H7 (cell line): ENCODE measurements around the gene SPI1. TPM values are rescaled to one million over a fixed set of nuclear protein-coding genes. Genes with fewer than 3 reads are reported as not detected.

ENCODE experiments used
- DNase-seq: peaks from one replicate; pipeline ENCODE4 v3.0.0; 2012
- H3K27me3 ChIP-seq: 2 replicates; pipeline ENCODE4 v1.6.0; 2011; ENCODE audit warnings: mild to moderate bottlenecking, low read length; ENCODE audit not compliant: control insufficient read depth, insufficient read depth
- H3K36me3 ChIP-seq: replicated peaks from 2 replicates; pipeline ENCODE4 v1.5.1; 2011; ENCODE audit warnings: low read length; ENCODE audit not compliant: control insufficient read depth, insufficient read depth
- H3K4me3 ChIP-seq: 2 replicates; pipeline ENCODE4 v1.5.1; 2011; ENCODE audit warnings: low read depth, mild to moderate bottlenecking, control low read depth, low read length, moderate library complexity; ENCODE audit not compliant: insufficient read depth
- total RNA-seq: library from RNA; depleted of rRNA; stranded (reverse); fragments of >200 nt; shearing (Covaris generic); gene quantifications from 2 replicates; pipeline ENCODE4 v1.2.3, GENCODE V29; 2014; rRNA removed

The SPI1 gene
- 0.42 and 0.81 TPM in 2 replicates for total RNA-seq

- Histone ChIP-seq H3K27me3 (no peaks in the 10 kb centered on the region), H3K36me3 (no peaks in the 10 kb centered on the region), H3K4me3 (no peak within 1 kb of the TSS)
- peak; percentile 74 for DNase-seq
Observed at GRCh38 chr11:47378010-47378835, at the start of gene SPI1. Gene SPI1, minus strand, starts transcription at chr11:47378547. Its CDS starts 194 bp downstream, at chr11:47378353.

GRCh38 chr11:47426062-47426956, 48.0 kb upstream of the SPI1 start, which contains the start of gene PSMC3:
Gene PSMC3, minus strand, starts transcription at chr11:47426439. Its CDS starts 160 bp downstream, at chr11:47426279.
- Histone ChIP-seq H3K36me3 (peaks cover 31% of the 10 kb centered on the region), H3K27me3 (no peaks in the 10 kb centered on the region), H3K4me3 (peak within 1 kb of the TSS; percentile 85)
- peak; percentile 99 for DNase-seq

DNA sequence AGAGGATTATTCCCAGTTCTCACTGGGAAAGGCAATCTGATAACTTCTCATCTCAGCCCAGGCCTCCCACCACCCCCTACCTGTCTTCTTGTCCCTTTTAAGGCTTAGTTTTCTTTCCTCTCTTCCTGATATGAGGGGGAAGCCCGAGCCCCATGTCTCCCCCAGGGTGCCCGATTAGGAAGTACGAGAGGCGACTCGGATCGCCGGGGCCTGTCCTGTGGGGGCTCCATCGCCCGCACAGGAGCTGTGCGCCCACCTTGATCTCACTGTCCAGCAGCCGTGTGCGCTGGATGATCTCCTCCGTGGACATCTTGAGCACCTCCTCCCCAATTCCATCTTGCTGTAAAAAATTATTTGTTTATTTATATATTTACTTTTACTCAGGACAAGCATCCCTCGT, 47.3 kb upstream of the SPI1 start:
- peak; percentile 56 for DNase-seq
- Histone ChIP-seq H3K27me3 (no peaks in the 10 kb centered on the region), H3K36me3 (peaks cover 35% of the 10 kb centered on the region), H3K4me3 (peak overlapping the region; percentile 85)

DNA sequence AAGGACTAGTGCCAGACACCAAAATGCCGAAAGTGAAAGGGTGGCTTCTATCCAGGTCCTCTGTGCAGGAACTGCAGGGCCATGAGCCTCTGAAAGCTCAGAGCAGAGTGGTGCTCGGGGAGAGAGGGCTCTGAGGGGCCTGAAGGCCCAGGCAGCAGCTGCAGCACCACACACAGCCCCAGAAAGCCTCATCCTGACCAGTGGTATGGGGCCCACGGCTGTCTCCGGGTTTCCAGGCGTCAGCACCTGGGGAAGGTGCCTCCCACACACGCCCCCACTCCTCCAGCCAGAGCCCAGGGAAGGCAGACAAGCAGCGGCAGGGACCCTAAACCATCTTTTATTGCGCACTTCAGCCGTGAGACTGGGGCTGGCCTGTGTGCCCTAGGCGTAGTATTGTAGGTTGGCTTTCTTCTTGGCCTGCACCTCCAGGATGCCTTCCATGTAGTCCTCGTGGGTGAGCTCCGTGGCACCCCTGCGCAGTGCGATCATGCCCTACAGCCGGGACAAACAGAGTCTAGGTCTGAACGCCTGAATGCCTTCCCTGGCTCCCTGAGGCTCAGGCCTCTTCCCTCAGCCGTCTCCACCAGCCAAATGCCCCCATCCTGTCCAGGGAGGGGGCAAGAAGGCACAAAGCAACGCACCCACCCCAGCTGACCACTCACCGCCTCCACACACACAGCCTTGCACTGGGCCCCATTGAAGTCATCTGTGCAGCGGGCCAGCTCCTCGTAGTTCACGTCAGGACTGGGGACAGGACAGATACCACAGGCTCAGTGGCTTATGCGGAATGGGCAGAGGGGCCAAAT, 40.3 kb upstream of the SPI1 start:
- no peak overlapping the region for H3K4me3 ChIP-seq
- H3K36me3 ChIP-seq: peaks cover 38% of the 10 kb centered on the region
- DNase-seq: no peak
- no peaks in the 10 kb centered on the region for H3K27me3 ChIP-seq

GRCh38 chr11:47417712-47418111, 39.4 kb upstream of the SPI1 start:
- Histone ChIP-seq H3K27me3 (no peaks in the 10 kb centered on the region), H3K4me3 (no peak overlapping the region), H3K36me3 (peaks cover 35% of the 10 kb centered on the region)
- DNase-seq: no peak

- H3K27me3 ChIP-seq: no peaks in the 10 kb centered on the region
- peak; percentile 77 for DNase-seq
- peaks cover 25% of the 10 kb centered on the region for H3K36me3 ChIP-seq
Observed at GRCh38 chr11:47415949-47416472, 37.7 kb upstream of the SPI1 start.

DNA sequence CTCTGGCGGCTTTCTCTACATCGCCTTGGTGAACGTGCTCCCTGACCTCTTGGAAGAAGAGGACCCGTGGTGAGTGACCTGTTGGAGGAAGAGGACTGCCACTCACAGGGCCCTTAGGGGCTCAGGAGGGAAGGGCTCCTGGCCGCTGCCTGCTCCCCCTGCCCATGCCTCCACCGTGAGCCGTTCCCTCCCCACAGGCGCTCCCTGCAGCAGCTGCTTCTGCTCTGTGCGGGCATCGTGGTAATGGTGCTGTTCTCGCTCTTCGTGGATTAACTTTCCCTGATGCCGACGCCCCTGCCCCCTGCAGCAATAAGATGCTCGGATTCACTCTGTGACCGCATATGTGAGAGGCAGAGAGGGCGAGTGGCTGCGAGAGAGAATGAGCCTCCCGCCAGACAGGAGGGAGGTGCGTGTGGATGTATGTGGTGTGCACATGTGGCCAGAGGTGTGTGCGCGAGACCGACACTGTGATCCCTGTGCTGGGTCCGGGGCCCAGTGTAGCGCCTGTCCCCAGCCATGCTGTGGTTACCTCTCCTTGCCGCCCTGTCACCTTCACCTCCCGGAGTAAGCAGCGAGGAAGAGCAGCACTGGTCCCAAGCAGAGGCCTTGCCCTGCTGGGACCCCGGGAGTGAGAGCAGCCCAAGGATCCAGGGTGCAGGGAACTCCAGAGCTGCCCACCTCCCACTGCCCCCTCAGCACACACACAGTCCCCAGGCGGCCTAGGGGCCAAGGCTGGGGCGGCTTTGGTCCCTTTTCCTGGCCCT, 36.9 kb upstream of the SPI1 start:
- no peak for DNase-seq
- Histone ChIP-seq H3K36me3 (peaks cover 19% of the 10 kb centered on the region), H3K4me3 (no peak overlapping the region), H3K27me3 (no peaks in the 10 kb centered on the region)

More at GRCh38 chr11:47415949-47416472, 37.7 kb upstream of the SPI1 start:
- no peak overlapping the region for H3K4me3 ChIP-seq

- no peak for DNase-seq
- peaks cover 14% of the 10 kb centered on the region for H3K36me3 ChIP-seq
- no peak overlapping the region for H3K4me3 ChIP-seq
- H3K27me3 ChIP-seq: no peaks in the 10 kb centered on the region
Observed at GRCh38 chr11:47414685-47415070, 36.3 kb upstream of the SPI1 start.

- no peak overlapping the region for H3K4me3 ChIP-seq
- H3K36me3 ChIP-seq: peaks cover 12% of the 10 kb centered on the region
- no peak for DNase-seq
- H3K27me3 ChIP-seq: no peaks in the 10 kb centered on the region
Observed at GRCh38 chr11:47413908-47414684, 35.7 kb upstream of the SPI1 start.

DNA sequence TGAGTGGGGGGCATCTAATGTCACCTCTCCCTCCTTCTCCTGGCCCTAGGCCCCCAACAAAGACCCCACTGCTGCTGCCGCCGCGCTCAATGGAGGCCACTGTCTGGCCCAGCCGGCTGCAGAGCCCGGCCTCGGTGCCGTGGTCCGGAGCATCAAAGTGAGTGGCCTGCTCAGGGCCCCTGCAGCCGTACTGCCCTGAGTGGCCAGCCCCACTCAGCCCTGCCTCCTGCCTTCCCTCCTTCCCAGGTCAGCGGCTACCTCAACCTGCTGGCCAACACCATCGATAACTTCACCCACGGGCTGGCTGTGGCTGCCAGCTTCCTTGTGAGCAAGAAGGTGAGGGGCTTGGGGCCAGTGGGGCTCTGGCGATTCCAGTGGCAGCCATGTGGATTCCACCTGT, 35.0 kb upstream of the SPI1 start:
- no peak for DNase-seq
- no peaks in the 10 kb centered on the region for H3K27me3 ChIP-seq
- no peak overlapping the region for H3K4me3 ChIP-seq
- peaks cover 5% of the 10 kb centered on the region for H3K36me3 ChIP-seq

DNA sequence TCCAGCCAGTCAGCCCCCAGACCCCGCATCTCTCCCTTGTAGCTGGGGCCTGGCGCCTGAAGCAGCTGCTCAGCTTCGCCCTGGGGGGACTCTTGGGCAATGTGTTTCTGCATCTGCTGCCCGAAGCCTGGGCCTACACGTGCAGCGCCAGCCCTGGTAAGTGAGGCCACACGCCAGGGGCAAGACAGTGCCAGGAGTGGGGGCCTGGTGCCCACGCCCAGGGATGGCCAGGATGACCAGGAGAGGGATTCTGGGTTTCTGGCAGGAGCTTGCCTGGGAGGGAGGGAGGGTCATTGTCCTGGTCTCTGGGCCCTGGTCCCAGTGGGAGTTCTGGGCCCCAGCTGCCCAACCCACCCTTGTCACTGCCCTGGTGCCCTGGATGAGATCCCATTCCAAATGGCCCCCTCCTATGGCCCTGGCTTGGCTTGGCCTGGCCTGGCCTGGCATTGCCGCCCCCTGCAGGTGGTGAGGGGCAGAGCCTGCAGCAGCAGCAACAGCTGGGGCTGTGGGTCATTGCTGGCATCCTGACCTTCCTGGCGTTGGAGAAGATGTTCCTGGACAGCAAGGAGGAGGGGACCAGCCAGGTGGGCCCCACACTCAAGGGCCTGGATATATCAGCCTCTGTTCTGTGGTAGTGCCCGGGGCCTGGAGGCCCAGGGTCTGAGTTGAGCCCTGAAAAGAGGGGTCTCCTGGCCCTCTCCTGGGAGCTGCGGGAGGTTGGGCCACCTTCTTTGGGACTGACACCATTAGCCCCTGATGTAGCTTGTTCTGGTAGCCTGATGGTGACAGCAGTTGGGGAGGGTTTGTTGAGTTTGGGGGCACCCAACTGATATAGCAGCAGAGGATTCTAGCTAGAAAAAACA, 33.8 kb upstream of the SPI1 start:
- no peaks in the 10 kb centered on the region for H3K27me3 ChIP-seq
- H3K4me3 ChIP-seq: no peak overlapping the region
- H3K36me3 ChIP-seq: peaks cover 3% of the 10 kb centered on the region
- DNase-seq: peak; percentile 94
